HG02884 (cell line): ENCODE data around the gene ATL2.
"Not testable (repeated sequence)": the region's sequence is repeated elsewhere in the genome, so short reads cannot be mapped to it uniquely, and the experiment has no call there.

ENCODE experiments used
- ATAC-seq: cut with Tn5 transposase; IDR thresholded peaks from one replicate; pipeline ENCODE4 v1.9.1; 2021; ENCODE audit warnings: mild to moderate bottlenecking, moderate library complexity; ENCODE audit not compliant: unreplicated experiment

ATL2 gene

DNA sequence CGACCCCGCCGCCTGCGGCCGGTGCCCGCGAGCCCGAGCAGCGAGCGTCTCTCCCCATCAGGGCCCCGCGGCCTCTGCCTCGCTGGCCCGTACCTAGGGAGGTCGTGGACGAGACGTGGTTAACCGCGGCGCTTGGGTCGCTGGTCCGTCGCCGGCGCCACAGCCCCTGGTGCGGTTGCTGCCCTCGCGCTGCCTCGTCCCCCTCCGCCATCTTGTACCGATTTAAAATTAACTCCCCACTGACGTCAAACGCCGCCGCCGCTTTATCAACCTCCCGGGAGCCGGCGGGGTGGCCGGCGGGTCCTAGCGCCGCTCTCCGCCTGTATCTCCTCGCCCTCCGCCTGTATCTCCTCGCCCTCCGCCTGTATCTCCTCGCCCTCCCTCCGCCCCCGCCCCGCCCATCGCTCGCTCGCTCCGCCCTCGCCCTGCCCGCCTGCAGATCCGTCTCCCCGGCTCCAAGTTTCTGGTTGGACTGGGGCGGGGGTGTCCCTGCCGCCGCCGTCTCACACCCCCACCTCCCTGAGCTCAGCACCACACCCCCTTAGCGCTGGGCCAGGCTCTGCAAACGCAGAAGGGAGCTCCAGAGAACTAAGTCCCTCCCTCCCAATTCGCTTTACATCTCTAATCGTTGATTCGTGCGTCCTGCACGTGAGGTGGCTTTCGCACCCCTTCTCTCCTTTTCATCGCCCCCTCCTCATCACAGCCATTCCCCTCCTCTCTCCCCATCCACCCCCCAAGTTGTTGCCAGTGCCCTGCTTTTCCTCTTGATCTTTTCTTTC lies at the start of gene ATL2:
Gene ATL2 (minus strand): TSS at position 224 of the 779 bp plus-strand sequence. CDS start 13 bp downstream, at position 211.
- peak; percentile 77 for ATAC-seq

DNA sequence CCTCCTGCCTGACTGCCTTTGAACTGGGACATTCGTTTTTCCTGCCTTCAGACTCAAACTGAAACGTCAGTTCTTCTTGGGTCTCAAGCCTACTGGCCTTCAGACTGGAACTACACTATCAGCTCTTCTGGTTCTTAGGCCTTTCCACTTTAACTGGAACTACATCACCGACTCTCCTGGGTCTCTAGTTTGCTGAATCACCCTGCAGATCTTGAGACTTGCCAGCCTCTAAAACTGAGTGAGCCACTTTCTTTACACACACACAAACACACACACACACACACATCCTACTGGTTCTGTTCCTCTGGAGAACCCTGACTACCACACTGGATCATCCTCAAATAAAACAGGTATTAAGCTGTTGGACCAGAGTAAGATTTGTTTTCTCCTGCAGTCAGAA lies 46.7 kb upstream of the ATL2 start:
- ATAC-seq, result no peak

DNA sequence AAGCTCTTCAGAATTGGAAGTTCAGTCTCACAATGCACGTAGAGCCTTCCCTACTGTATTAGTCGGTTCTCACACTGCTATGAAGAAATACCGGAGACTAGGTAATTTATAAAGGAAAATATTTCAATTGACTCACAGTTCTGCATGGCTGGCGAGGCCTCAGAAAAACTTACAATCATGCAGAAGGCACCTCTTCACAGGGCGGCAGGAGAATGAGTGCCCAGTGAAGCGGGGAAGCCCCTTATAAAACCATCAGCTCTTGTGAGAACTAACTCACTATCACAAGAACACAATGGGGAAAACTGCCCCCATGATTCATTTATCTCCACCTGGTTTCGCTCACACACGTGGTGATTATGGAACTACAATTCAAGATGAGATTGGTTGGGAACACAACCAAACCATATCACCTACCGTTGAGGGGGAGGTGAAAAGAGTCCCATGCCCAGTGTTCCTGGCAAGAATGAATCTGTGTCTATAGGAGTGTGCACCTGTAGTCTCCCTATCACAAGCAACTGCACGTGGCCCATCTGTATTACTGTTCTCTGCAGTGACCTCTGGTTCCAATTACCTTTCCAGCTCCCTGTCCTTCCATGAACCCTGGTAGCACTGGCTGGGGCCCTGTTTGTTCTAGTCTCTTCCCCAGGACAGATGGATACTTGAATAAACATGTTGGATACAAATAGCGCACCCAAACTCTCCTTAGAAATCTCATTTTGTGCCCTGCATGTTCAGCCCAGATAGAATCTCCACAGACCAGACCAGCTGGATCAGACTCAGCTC lies 44.4 kb upstream of the ATL2 start:
- ATAC-seq, result no peak

GRCh38 chr2:38419499-38419898 lies 42.4 kb upstream of the ATL2 start:
- no peak for ATAC-seq

DNA sequence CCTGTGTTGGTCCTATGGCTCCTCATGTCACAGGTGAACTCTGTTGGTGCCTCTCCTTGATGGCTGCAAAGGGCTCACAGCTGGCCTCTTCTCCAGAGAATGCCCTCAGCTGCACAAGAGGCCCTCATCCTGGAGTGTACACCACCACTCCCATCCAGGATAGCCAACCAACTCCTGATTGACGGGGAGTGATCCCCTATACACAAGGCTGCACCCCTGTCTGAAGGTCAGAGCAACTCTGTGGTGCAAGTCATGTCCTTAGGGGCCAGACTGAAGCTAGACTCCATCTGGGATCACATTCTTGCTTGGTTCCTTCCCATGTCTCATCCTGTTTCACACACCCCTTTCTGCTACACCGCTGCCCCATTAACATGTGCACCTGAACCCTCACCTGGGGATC lies 41.7 kb upstream of the ATL2 start:
- ATAC-seq, result no peak

- ATAC-seq, result no peak
Measured at GRCh38 chr2:38417745-38418689, 40.9 kb upstream of the ATL2 start.

DNA sequence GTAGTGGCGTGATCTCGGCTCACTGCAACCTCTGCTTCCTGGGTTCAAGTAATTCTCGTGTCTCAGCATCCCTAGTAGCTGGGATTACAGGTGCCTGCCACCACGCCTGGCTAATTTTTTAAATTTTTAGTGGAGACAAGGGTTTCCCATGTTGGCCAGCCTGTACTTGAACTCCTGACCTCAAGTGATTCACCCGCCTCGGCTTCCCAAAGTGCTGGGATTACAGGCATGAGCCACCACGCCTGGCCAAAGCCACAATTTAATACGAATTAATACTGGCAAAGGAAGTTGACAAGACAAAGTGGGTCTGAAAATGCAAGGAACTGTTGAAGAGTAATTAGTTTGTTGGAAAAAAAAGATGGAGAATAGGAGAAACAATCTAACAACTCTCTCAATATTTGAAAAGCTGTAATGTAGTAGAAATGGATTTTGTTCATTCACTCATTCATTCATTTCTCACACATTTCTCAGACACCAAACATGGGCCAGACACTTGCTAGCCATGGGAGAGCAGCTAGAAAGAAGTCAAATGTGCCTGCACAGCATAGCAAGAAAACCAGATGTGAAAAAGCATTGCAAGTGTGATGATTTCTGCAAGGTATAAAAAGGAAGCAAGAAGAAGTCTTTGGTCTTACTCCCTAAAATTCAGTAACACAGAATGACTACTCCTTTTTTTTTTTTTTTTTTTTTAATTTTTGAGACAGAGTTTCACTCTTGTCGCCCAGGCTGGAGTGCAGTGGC lies 39.4 kb upstream of the ATL2 start:
- ATAC-seq, result no peak

DNA sequence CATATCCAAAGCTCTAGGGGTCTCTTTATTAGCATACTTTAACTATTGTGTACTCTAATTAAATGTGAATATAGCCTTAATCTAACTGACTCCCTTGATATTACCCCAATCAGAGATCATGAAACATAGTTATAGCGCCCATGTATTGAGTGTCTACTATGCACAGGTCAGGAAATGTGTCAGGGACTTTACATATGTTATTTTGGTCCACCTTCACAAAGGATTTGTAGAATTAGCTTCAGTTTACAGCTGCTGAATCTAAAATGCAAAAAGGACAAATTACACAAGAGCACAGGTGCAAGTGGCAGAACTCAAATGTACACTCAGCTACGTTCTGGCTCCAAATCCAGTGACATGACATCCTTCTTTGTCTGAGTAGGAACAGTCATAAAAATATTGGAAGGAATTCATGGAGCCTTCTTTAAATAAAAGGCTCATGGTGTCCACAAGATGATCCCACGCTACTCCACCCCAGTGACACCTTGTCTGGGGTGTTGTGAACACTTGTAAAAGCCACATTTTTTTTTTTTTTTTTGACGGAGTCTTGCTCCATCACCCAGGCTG lies 38.7 kb upstream of the ATL2 start:
- no peak for ATAC-seq

DNA sequence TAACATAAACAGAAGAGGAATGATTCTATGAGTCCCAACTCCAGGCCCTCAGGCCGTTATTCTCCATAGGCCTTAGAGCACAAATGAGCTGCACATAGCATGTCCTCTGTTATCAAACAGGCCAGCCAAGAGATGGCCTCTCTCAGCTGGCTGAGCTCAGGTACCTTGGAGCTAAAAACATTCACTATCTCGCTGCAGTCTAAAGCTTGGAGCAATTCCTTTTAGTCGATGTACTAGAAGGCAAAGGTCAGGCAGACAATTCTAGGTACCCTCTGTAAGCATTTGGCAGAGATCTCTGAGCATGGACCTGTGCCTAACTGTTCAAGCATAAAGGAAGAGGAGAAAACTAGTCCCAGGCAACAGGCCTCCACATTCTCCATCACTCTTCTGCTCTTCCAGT lies 38.0 kb upstream of the ATL2 start:
- no peak for ATAC-seq

- ATAC-seq, result not testable (repeated sequence)
Measured at GRCh38 chr2:38412235-38412871, 35.3 kb upstream of the ATL2 start.

GRCh38 chr2:38409156-38410102 lies 32.4 kb upstream of the ATL2 start:
- no peak for ATAC-seq

DNA sequence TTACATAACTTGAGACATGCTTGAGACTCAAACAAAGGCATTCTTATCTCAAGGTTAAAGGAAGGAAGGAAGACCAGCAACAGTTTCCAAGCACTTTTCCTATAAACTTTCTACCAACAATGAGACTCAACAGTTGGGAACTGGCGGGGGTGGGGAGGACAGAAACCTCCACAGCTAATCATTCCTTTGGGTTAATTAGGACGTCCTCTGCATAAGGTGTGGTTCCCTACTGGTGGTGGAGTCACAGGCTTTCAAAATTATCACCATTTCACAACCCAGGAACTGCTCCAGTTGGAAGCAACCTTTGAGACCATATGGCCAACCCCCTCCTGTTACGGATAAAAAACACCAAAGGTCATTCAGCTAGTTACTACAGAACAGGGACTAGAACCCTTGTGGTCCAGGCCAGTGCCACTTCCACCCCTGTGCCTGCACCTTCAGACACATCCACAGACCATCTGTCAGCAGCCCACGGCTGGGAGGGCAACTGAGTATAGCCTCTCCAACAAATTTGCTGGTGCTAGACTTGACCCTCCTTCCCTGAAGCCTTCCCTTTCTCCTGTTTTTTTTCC lies 30.1 kb upstream of the ATL2 start:
- no peak for ATAC-seq

DNA sequence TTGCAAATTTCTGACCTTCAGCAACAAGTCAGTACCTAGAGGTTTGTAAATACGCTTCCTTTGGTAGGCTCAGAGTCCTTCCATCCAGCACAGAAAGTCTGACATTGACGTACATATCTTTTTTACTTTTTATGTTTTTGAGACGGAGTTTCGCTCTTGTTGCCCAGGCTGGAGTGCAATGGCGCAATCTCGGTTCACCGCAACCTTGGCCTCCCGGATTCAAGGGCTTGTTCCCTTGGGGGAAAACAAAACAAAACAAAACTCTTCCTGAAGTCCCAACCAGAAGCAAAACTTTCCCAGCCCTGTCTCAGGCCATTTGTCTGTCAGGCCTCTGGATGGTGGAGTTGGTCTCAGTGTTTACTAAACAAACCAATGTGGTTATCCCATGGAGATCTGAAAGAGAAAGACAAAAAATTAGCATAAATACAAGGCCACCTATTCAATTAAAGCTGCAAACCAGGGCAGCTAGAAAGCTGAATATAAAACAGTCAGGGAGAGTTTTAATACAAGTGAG lies 29.6 kb upstream of the ATL2 start:
- ATAC-seq, result no peak

DNA sequence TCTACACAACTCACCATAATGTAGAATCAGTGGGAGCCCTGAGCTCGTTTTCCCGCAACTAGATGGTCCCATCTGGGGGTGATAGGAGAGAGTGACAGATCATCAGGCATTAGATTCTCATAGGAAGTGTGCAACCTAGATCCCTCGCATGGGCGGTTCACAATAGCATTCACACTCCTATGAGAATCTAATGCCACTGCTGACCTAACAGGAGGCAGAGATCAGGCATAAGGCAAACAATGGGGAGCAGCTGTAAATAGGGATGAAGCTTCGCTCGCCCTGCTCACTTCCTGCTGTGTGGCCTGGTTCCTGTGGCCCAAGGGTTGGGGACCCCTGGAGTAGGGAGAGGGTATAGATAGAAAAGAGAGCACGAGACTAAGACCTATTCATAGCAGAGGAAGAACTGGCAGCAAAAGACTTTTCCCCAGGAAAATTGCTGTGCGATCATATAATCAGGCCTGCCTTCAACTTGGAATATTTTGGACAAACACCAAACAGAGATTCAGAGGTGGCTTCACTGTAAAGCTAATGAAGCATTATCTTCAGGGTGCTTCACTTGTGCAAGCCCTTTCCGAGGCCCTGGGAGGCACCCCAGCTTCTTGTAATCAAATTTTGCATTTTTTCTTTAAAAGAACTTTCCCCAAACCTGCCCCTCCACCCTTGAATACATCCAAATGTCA lies 29.0 kb upstream of the ATL2 start:
- ATAC-seq, result no peak

DNA sequence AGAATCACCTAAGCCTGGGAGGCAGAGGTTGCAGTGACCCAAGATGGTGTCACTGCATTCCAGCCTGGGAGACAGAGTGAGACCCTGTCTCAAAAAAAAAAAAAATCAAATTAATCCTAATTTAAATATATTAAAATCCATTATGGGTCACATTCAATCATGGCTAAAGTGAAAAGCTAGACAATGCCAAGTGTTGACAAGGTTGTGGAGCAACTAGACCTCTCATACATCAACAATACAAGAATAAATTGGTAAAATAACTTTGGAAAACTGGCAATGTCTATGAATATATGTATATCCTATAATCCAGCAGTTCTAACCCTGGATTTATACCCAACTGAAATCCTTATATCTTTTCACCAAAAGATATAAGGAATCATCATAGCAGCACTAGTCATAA lies 23.4 kb upstream of the ATL2 start:
- no peak for ATAC-seq

DNA sequence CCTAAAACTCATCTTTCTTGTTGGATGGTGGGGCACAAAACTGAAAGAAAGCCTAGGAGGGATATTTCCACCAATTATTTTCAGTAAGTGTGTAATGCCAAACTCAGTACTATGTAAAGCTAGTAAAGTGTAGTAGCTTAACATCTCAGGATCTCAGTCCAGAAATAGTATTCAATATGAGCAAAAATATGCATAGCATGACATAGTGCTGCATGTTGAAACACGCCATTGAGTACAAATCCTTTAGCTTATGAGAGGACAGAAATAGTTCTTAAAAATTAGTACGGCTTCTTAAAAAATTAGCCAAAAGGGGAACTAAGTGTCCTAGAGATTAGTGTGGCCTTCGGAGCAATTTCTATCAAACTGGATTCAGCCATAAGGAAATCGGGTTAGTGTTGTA lies 21.7 kb upstream of the ATL2 start:
- no peak for ATAC-seq

DNA sequence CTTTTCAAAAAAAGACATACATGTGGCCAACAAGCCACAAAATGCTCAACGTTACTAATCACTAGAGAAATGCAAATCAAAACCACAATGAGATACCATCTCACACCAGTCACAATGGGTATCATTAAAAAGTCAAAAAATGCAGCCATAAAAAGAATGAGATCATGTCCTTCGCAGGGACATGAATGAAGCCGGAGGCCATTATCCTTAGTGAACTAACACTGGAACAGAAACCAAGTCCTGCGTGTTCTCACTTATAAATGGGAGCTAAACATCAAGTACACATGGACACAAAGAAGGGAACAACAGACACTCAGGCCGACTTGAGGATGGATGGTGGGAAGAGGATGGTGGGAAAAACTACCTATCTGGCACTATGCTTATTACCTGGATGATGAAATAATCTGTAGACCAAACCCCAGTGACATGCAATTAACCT lies 17.8 kb upstream of the ATL2 start:
- ATAC-seq, result no peak
